HepG2 (cell line): Measurements from ENCODE around the gene TAAR1. TPM values are rescaled to one million over a fixed set of nuclear protein-coding genes. Genes with fewer than 3 reads are reported as not detected.

Experiments
- ATAC-seq: fragments of 200-7000 bp; cut with Tn5 transposase; 3 replicates; pipeline ENCODE4 v1.9.1; 2020; ENCODE audit warnings: mild to moderate bottlenecking, moderate library complexity
- BruUV-seq: library from RNA; stranded (reverse); fragments of 400-500 nt; replicated peaks from 2 replicates; lab custom pipeline; 2021; lab: Mats Ljungman, UMichigan
- CTCF ChIA-PET: fragments of 300-600 bp; formaldehyde crosslinking; extraction: SDS; loops from one replicate; lab custom pipeline; 2021; ENCODE audit warnings: low total read pairs, inconsistent platforms, low intra/inter-chr PET ratio; lab: Yijun Ruan, JAX
- POLR2A ChIA-PET: fragments of 350-600 bp; sonication (Branson Sonifier 250); formaldehyde crosslinking; loops from one replicate; lab custom pipeline; 2020; ENCODE audit warnings: antibody characterized with exemption, inconsistent platforms; lab: Yijun Ruan, JAX
- DNase-seq: peaks from one replicate; pipeline ENCODE4 v3.0.0-alpha.2; 2015; ENCODE audit warnings: low spot score
- FAIRE-seq: peaks from 3 replicates; lab custom pipeline; 2011; peaks lifted over from hg19 to GRCh38; lab: Jason Lieb, UNC
- H2AFZ ChIP-seq: one replicate; pipeline ENCODE4 v1.6.1; 2011; ENCODE audit warnings: low read length, inconsistent platforms
- H3K27ac ChIP-seq: fragments of 300-600 bp; 3 replicates; pipeline ENCODE4 v1.8.0; 2011; ENCODE audit warnings: mixed run types, mild to moderate bottlenecking, mixed read lengths, low read length, inconsistent platforms; ENCODE audit not compliant: insufficient read depth; ENCODE audit errors: extremely low read length
- H3K27me3 ChIP-seq, 2 experiments: fragments of 200-600 bp in 1 of 2; 2 replicates in 1 of 2; 3 replicates in 1 of 2; pipeline versions ENCODE4 v1.6.0 to v1.8.0; 2011; ENCODE audit warnings: low read length in 2 of 2, mild to moderate bottlenecking in 2 of 2, moderate library complexity in 2 of 2, inconsistent platforms in 1 of 2; ENCODE audit not compliant: insufficient read depth in 2 of 2, control insufficient read depth in 1 of 2
- H3K36me3 ChIP-seq, 2 experiments: fragments of 200-600 bp in 1 of 2; replicated peaks in 1 of 2; 2 replicates in 1 of 2; 3 replicates in 1 of 2; pipeline versions ENCODE4 v1.5.1 to v1.8.0; 2011; ENCODE audit warnings: low read length in 2 of 2, inconsistent platforms in 1 of 2; ENCODE audit not compliant: insufficient read depth in 2 of 2, control insufficient read depth in 1 of 2
- H3K4me1 ChIP-seq: 2 replicates; pipeline ENCODE4 v1.5.1; 2012; ENCODE audit warnings: low read length, inconsistent platforms; ENCODE audit not compliant: insufficient read depth
- H3K4me2 ChIP-seq: 2 replicates; pipeline ENCODE4 v1.6.0; 2011; ENCODE audit warnings: low read depth, low read length, inconsistent platforms
- H3K4me3 ChIP-seq, 3 experiments: fragments of 200-600 bp in 1 of 3; sonication (generic), shearing (Covaris generic) in 1 of 3; replicated peaks in 1 of 3; 2 replicates each; pipeline ENCODE4 v1.5.1; 2011 to 2016; ENCODE audit warnings: low read length in 3 of 3, inconsistent platforms in 2 of 3, low read depth in 2 of 3, mild to moderate bottlenecking in 2 of 3, control low read depth in 1 of 3, mixed read lengths in 1 of 3; ENCODE audit not compliant: insufficient read depth in 1 of 3
- H3K79me2 ChIP-seq: one replicate; pipeline ENCODE4 v1.6.1; 2011; ENCODE audit warnings: low read length, inconsistent platforms; ENCODE audit not compliant: insufficient read depth
- H3K9ac ChIP-seq: 2 replicates; pipeline ENCODE4 v1.6.0; 2011; ENCODE audit warnings: mild to moderate bottlenecking, low read depth, low read length, inconsistent platforms; ENCODE audit not compliant: insufficient read depth
- H3K9me3 ChIP-seq: 2 replicates; pipeline ENCODE4 v1.5.1; 2012; ENCODE audit warnings: mild to moderate bottlenecking, low read length
- H4K20me1 ChIP-seq: 2 replicates; pipeline ENCODE4 v1.6.0; 2011; ENCODE audit warnings: inconsistent platforms, mild to moderate bottlenecking, low read length, moderate library complexity; ENCODE audit not compliant: insufficient read depth
- AGO1 ChIP-seq: fragments of 200-400 bp; formaldehyde crosslinking; IDR thresholded peaks from 2 replicates; pipeline ENCODE4 v1.6.1; 2017; ENCODE audit warnings: mild to moderate bottlenecking, low read depth, low read length, moderate library complexity; ENCODE audit not compliant: poor library complexity, severe bottlenecking
- GTF2F1 ChIP-seq: fragments of 150-350 bp; IDR thresholded peaks from 2 replicates; pipeline ENCODE4 v1.6.1; 2014; ENCODE audit warnings: low read length
- PCBP1 ChIP-seq: fragments of 200-400 bp; formaldehyde crosslinking; IDR thresholded peaks from 2 replicates; pipeline ENCODE4 v1.6.1; 2017; ENCODE audit warnings: mild to moderate bottlenecking, low read depth, low read length, borderline replicate concordance
- SIX1 ChIP-seq: sonication (generic); formaldehyde crosslinking; IDR thresholded peaks from 2 replicates; pipeline ENCODE4 v1.4.0; 2020; ENCODE audit warnings: missing genetic modification reagents, borderline replicate concordance
- TBX2 ChIP-seq: sonication (generic); formaldehyde crosslinking; IDR thresholded peaks from 2 replicates; pipeline ENCODE4 v1.5.0; 2020; ENCODE audit warnings: missing genetic modification reagents, mild to moderate bottlenecking, borderline replicate concordance
- XRCC5 ChIP-seq: fragments of 200-400 bp; formaldehyde crosslinking; optimal IDR thresholded peaks from 2 replicates; pipeline ENCODE3; 2017; ENCODE audit warnings: mild to moderate bottlenecking, low read length
- ZNF326 ChIP-seq: sonication (generic); formaldehyde crosslinking; IDR thresholded peaks from 2 replicates; pipeline ENCODE4 v1.4.0; 2020; ENCODE audit warnings: missing genetic modification reagents, borderline replicate concordance
- ZNF354B ChIP-seq: sonication (generic); formaldehyde crosslinking; IDR thresholded peaks from 2 replicates; pipeline ENCODE4 v1.8.0; 2022; ENCODE audit warnings: mild to moderate bottlenecking, missing genetic modification reagents
- ZNF407 ChIP-seq: sonication (generic); formaldehyde crosslinking; IDR thresholded peaks from one replicate; pipeline ENCODE4 v1.5.1; 2020; ENCODE audit warnings: mild to moderate bottlenecking, missing genetic modification reagents; ENCODE audit errors: not compliant biosample characterization
- ZNF414 ChIP-seq: sonication (generic); formaldehyde crosslinking; IDR thresholded peaks from 2 replicates; pipeline ENCODE4 v1.5.0; 2020; ENCODE audit warnings: missing genetic modification reagents
- ZNF44 ChIP-seq: sonication (generic); formaldehyde crosslinking; IDR thresholded peaks from 2 replicates; pipeline ENCODE4 v1.5.1; 2020; ENCODE audit warnings: mild to moderate bottlenecking, missing genetic modification reagents
- ZNF589 ChIP-seq: sonication (generic); formaldehyde crosslinking; conservative IDR thresholded peaks from 2 replicates; pipeline ENCODE4 v1.8.0; 2022; ENCODE audit warnings: mild to moderate bottlenecking, moderate library complexity, missing genetic modification reagents
- ZSCAN25 ChIP-seq: sonication (generic); formaldehyde crosslinking; IDR thresholded peaks from 2 replicates; pipeline ENCODE4 v1.8.0; 2022; ENCODE audit warnings: mild to moderate bottlenecking, missing genetic modification reagents
- WGBS: methylation state at CpG from one replicate; pipeline ENCODE4 v1.1.6; 2017; ENCODE audit warnings: low lambda C conversion rate; 5-methylcytosine and 5-hydroxymethylcytosine counted together
- in situ Hi-C: cut with HindIII; loops from 2 replicates; pipeline ENCODE4 v1.10.0; 2017; ENCODE audit warnings: low pct_unique_long_range_greater_than_20kb; ENCODE audit not compliant: extremely low pct_ligation_motif_present
- intact Hi-C: fragments of 100-400 bp; cut with micrococcal nuclease; formaldehyde crosslinking; loops from one replicate; pipeline ENCODE4 v1.10.0; 2022; ENCODE audit not compliant: unreplicated experiment
- polyA plus RNA-seq, 8 experiments: library from polyadenylated mRNA; depleted of rRNA in 3 of 8; stranded (reverse) in 7 of 8; unstranded in 1 of 8; fragments of >200 nt; fragmentation: Illumina TruSeq in 4 of 8; extraction: Trizol in 4 of 8; gene quantifications; 2 replicates each; pipeline versions ENCODE4 v1.2.1 to v1.2.3, GENCODE V29; 2011 to 2016; ENCODE audit warnings: low read depth in 4 of 8, missing spikeins in 1 of 8, mixed read lengths in 1 of 8; ENCODE audit not compliant: insufficient read depth in 1 of 8
- total RNA-seq, 5 experiments: library from RNA; depleted of rRNA; stranded (reverse); fragments of >200 nt; fragmentation: Illumina TruSeq; extraction: Trizol; gene quantifications; 2 replicates each; pipeline ENCODE4 v1.2.3, GENCODE V29; 2016; ENCODE audit warnings: low read depth in 1 of 5

The TAAR1 gene
- total and polyA plus RNA-seq, 2 of the 13 experiments (the other 11 are each of a cell fraction or from before 2014, with no cell fraction given) = not detected

DNA sequence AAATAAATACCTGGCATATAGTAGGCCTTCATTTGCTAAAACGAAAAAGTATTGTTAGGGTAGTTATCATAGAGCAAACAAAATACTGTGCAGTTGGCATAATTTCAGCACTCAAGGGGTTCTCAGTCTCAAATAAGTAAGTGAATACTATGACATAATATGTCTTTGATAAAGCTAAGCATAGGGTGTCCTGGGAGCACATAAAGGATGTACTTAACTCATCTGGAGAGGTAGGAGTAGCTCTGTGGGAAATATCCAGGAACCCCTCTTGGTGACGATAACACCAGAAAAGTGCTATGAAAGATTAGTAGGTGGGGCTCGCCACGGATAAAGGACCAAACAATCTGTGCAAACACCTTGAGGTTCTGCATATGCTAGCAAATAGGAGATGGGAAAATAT lies 31.7 kb upstream of the TAAR1 start (continued):
- TF ChIP-seq ZNF407 (CRISPR knock-in tag) (no peak), TBX2 (no peak), ZNF44 (CRISPR knock-in tag) (no peak), SIX1 (no peak), GTF2F1 (no peak)

DNA sequence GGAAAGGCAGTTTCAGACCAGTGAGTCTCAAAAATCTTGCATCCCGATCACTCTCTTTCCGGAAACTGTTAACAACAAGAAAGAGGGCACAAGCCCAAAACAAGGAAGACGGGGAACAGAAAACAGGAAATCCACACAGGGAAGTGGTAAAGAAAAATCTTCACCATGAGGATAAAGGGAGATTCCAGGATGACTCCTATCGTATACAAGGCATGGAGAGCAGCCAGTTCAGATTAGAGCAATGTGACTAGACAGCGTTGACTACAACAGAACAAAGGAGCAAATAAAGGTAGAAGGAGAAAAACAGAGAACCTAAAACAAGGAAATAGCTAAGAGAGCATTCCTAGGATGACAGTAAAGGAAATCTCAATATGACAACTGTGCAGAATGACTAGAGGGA lies 28.3 kb upstream of the TAAR1 start:
- intact Hi-C loops = no loop called here
- Histone ChIP-seq H3K9ac (no peak overlapping the region), H3K79me2 (no peaks in the 10 kb centered on the region), H3K36me3 (no peaks in the 10 kb centered on the region), H3K4me3 (no peak overlapping the region), H3K4me2 (no peak overlapping the region), H2AFZ (no peak overlapping the region), H3K4me1 (no peaks in the 10 kb centered on the region), H3K27me3 (peaks cover 1 to 6% of the 10 kb centered on the region in 2 experiments; a peak in 1 of 5 replicates), H3K9me3 (no peaks in the 10 kb centered on the region), H3K27ac (no peak overlapping the region), H4K20me1 (no peaks in the 10 kb centered on the region)
- FAIRE-seq = no peak
- DNase-seq = no peak
- in situ Hi-C loops = no loop called here
- ChIA-PET CTCF (no interaction called here), POLR2A (no interaction called here)
- 67% methylated on average over 5 of the region's 5 CpGs for WGBS
- BruUV-seq = no TSS peak
- ATAC-seq = no peak
- TF ChIP-seq ZNF326 (CRISPR knock-in tag) = no peak
- TF ChIP-seq ZNF414 (CRISPR knock-in tag) = no peak
- TF ChIP-seq ZSCAN25 (CRISPR knock-in tag) = no peak
- no peak for TF ChIP-seq ZNF589 (CRISPR knock-in tag)
- TF ChIP-seq AGO1 = no peak
- TF ChIP-seq PCBP1 = no peak
- no peak for TF ChIP-seq XRCC5
- no peak for TF ChIP-seq ZNF354B (CRISPR knock-in tag)
